Mesothelial cell of epicardium (in vitro differentiated cells): Measurements from ENCODE around the gene PSMD6. TPM values are rescaled to one million over a fixed set of nuclear protein-coding genes. Genes with fewer than 3 reads are reported as not detected.

ENCODE experiments used
- DNase-seq, 2 experiments: peaks; one replicate each; pipeline ENCODE4 v3.0.0; 2021; ENCODE audit warnings: low spot score in 2 of 2; ENCODE audit not compliant: unreplicated experiment in 2 of 2
- H3K27ac Mint-ChIP-seq: 2 replicates; pipeline ENCODE4 v1.8.0; 2021; ENCODE audit warnings: mixed read lengths
- H3K27me3 Mint-ChIP-seq: 2 replicates; pipeline ENCODE4 v1.8.0; 2021; ENCODE audit warnings: low read depth, mixed read lengths
- H3K36me3 Mint-ChIP-seq: 2 replicates; pipeline ENCODE4 v1.8.0; 2021; ENCODE audit warnings: mixed read lengths
- H3K4me1 Mint-ChIP-seq: 2 replicates; pipeline ENCODE4 v1.8.0; 2021; ENCODE audit warnings: mixed read lengths
- H3K4me3 Mint-ChIP-seq: 2 replicates; pipeline ENCODE4 v1.8.0; 2021; ENCODE audit warnings: mild to moderate bottlenecking, moderate library complexity, mixed read lengths
- H3K9me3 Mint-ChIP-seq: 2 replicates; pipeline ENCODE4 v1.8.0; 2021; ENCODE audit warnings: mixed read lengths
- CTCF ChIP-seq: fragments of 200-600 bp; sonication (generic); IDR thresholded peaks from one replicate; pipeline ENCODE4 v1.5.0; 2021; ENCODE audit warnings: antibody characterized with exemption; ENCODE audit not compliant: unreplicated experiment
- total RNA-seq: library from RNA; stranded (reverse); gene quantifications from 3 replicates; pipeline ENCODE4 v1.2.1, GENCODE V29; 2021

The PSMD6 gene
- total RNA-seq, 1 donor from 2014 or later, result 73.4 TPM

- no peak for DNase-seq
- Mint-ChIP-seq H3K27ac (peak overlapping the region; percentile 70), H3K36me3 (peaks cover 5% of the 10 kb centered on the region), H3K4me1 (peaks cover 69% of the 10 kb centered on the region), H3K4me3 (no peak overlapping the region), H3K9me3 (no peaks in the 10 kb centered on the region), H3K27me3 (no peaks in the 10 kb centered on the region)
- no peak for TF ChIP-seq CTCF
Observed at GRCh38 chr3:63968612-63969350, 54.5 kb downstream of the PSMD6 start.

GRCh38 chr3:63967675-63968611, 55.4 kb downstream of the PSMD6 start:
- Mint-ChIP-seq H3K9me3 (no peaks in the 10 kb centered on the region), H3K4me1 (peaks cover 74% of the 10 kb centered on the region), H3K36me3 (no peaks in the 10 kb centered on the region), H3K27me3 (no peaks in the 10 kb centered on the region), H3K4me3 (peak overlapping the region; percentile 7), H3K27ac (peak overlapping the region; percentile 70)
- no peak for DNase-seq
- TF ChIP-seq CTCF, result no peak

- Mint-ChIP-seq H3K4me3 (no peak overlapping the region), H3K27me3 (no peaks in the 10 kb centered on the region), H3K9me3 (no peaks in the 10 kb centered on the region), H3K36me3 (no peaks in the 10 kb centered on the region), H3K27ac (peak overlapping the region; percentile 36), H3K4me1 (peaks cover 65% of the 10 kb centered on the region)
- no peak for DNase-seq
- TF ChIP-seq CTCF, result no peak
Observed at GRCh38 chr3:63966871-63967270, 56.4 kb downstream of the PSMD6 start.

- Mint-ChIP-seq H3K27ac (no peak overlapping the region), H3K4me1 (peaks cover 58% of the 10 kb centered on the region), H3K9me3 (no peaks in the 10 kb centered on the region), H3K4me3 (no peak overlapping the region), H3K36me3 (no peaks in the 10 kb centered on the region), H3K27me3 (no peaks in the 10 kb centered on the region)
- DNase-seq, result no peak
- no peak for TF ChIP-seq CTCF
Observed at GRCh38 chr3:63966007-63966406, 57.3 kb downstream of the PSMD6 start.

- DNase-seq, result no peak
- no peak overlapping the region for H3K4me3 Mint-ChIP-seq
- peak overlapping the region; percentile 72 for H3K27ac Mint-ChIP-seq
- no peaks in the 10 kb centered on the region for H3K36me3 Mint-ChIP-seq
- no peaks in the 10 kb centered on the region for H3K9me3 Mint-ChIP-seq
- peaks cover 53% of the 10 kb centered on the region for H3K4me1 Mint-ChIP-seq
- TF ChIP-seq CTCF, result no peak
- no peaks in the 10 kb centered on the region for H3K27me3 Mint-ChIP-seq
Observed at GRCh38 chr3:63964681-63965485, 58.4 kb downstream of the PSMD6 start.
